Fibroblast of upper back skin (primary cell): ENCODE results near the gene DUSP2.

Source experiments
- DNase-seq: peaks from one replicate; pipeline ENCODE4 v3.0.0-alpha.2; 2013

The DUSP2 gene

DNA sequence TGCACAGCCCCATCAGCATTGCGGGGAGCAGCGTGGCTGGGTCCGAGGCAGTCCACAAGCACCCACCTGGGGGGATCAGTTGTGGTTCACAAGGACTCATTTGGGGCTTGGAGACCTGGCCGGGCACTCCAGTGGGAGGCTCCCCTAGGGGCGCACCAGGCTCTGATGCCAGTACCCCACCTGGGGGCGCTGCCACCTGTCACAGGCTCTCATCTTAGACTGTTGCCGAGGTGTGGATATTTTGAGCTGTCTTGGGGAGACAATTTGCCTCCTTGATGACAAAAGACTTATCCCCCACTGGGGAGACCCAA lies 31.9 kb downstream of the DUSP2 start:
- no peak for DNase-seq

GRCh38 chr2:96112501-96113366 lies 32.5 kb downstream of the DUSP2 start:
- no peak for DNase-seq

- no peak for DNase-seq
Measured at GRCh38 chr2:96111823-96112500, 33.3 kb downstream of the DUSP2 start.

DNA sequence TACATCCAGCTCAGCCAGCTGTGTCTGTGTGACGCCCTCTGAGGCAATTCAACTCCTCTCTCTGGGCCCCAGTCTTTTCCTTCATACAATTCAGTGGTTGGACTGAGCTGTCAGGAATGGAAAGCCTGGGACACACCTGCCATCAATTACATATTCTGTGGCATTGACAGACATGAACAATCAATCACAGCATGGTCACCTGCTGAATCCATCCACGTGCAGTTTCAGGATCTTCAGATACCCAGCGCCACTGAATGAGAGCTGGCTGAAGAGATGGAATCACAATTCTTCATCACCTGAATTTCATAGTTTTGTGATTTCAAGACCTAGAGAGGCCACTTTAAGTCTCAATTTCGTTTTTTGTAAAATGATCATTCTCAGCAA lies 34.0 kb downstream of the DUSP2 start:
- no peak for DNase-seq

DNA sequence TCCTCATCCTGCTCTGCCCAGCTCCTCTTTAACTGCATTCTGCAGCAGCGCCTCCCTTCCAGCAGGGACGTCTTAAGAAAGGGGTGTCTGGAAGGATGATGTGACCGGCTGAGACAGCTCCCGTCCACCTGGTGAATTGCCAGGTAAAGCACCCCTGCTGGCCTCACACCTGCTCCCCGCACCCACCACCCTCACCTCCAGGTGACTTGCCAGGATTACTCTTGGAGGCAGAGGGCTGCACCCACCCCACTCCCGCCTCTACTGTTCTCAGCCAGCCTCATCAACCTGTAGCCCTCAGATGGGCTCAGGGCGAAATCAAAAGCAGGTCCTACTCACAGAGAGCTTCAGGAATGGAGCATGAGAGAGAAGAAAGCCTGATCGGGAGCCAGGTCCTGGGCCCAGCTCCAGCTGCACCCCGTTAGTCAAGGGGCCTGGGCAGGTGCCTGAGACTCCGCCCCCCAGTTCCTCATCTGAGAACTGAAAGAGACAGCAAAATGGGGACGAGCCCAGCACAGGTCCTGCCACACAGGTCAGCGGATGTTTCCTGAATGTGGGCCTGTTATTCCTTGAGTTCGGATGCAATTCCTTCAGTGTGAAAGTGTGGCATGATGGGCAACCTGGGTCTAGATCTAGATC lies 34.5 kb downstream of the DUSP2 start:
- no peak for DNase-seq

GRCh38 chr2:96109931-96110511 lies 35.2 kb downstream of the DUSP2 start:
- no peak for DNase-seq

- no peak for DNase-seq
Measured at GRCh38 chr2:96109361-96109680, 35.9 kb downstream of the DUSP2 start.

- DNase-seq, result peak; percentile 42
Measured at GRCh38 chr2:96108541-96109360, 36.5 kb downstream of the DUSP2 start.

DNA sequence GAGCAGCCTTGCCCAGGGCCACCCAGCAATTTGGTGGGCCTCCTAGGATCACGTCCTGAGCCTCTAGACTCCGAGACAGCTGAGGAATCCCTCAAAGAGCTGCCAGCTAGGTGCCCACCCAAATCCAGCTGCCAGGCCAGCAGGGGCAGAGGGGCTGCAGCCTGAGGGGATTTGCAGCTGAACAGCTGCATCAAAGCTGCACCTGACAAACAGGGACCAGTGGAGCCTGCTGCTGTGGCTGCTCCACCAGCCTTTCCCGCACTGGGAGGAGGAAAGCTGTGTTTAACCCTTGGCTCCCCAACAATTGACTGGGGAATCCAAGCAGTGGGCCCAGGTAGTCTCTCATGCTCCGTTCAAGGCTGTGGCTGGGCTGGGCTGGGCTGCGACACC lies 37.1 kb downstream of the DUSP2 start:
- DNase-seq, result no peak

- no peak for DNase-seq
Measured at GRCh38 chr2:96107708-96108065, 37.6 kb downstream of the DUSP2 start.

GRCh38 chr2:96106991-96107707 lies 38.1 kb downstream of the DUSP2 start:
- no peak for DNase-seq

DNA sequence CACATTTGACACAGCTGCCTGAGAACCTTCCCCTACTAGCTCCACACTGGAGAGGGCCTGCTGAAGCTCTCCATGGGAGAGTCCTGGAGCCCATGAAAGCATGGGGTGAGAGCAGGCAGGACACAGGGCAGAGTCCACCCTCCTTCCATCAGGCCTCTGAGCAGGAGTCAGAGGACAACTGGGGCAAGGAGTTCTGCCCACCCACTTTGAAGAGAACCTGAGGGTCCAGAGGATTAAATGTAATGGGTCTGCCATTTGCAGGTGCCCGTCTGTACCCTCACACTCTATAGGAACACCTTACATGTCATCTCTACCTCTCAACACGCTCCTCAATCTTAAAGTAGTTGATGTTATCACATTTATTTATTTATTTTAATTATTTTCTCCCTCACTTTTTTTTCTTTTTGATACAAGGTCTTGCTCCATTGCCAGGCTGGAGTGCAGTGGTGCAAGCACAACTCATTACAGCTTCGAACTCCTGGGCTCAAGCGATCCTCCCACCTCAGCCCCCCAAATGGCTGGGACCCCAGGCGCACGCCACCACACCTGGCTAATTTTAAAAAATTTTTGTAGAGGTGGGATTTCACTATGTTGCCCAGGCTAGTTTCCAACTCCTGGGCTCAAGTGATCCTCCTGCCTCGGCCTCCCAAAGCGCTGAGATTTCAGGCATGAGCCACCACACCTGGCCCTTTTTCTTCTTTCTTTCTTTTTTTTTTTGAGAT lies 39.1 kb downstream of the DUSP2 start:
- DNase-seq, result no peak

- no peak for DNase-seq
Measured at GRCh38 chr2:96105152-96105915, 39.9 kb downstream of the DUSP2 start.

DNA sequence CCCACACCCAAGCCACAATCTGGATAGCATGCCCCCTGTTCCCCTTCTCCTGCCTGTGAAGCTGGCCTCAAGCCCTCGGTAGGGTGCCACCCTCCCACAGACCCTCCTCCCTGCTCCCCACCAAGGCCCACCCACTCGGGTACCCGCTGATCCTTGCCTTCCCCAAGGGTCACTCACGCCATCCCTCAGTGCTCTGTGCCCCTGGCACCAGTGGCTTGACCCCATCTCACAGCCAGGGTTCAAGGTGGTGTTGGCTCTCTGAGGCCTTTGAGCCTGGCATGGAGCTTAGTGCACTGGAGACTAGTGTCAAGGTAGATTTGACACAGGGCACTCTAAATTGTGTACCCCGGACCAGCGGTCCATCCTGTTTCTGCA lies 40.8 kb downstream of the DUSP2 start:
- no peak for DNase-seq

DNA sequence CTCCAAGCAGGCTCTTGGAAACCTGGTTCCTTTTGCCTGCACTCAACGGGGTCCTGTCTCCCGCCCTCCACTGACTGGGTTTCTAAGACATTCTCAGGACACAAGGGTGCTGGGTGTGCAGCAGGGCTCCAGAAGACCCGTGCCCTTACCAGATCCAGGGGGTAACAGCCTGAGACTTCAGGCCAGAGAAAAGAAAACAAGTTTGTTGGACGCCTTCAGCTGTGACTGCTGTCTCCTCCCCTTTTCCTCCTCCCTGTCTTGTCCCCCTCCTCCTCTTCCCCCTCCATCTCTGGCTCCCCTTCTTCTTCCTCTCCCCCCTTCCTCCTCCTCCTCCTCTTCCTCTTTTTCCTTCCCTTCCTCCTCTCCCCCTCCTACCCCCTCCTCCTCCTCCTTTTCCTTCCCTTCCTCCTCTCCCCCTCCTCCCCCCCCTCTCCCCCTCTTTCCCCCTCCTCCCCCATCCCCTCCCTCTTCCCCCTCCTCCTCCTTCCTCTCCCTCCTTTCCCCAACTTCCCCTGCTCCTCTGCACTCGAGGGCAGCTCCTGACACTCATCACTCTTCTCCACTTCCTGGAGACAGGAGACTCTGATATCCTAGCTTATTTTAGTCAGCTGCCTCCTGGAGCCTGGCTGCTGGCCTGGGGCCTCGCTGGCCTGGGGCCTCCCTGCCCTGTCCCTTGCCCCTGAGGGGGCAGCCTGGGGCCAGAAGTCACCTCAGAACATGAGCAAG lies 41.3 kb downstream of the DUSP2 start:
- peak; percentile 12 for DNase-seq

DNA sequence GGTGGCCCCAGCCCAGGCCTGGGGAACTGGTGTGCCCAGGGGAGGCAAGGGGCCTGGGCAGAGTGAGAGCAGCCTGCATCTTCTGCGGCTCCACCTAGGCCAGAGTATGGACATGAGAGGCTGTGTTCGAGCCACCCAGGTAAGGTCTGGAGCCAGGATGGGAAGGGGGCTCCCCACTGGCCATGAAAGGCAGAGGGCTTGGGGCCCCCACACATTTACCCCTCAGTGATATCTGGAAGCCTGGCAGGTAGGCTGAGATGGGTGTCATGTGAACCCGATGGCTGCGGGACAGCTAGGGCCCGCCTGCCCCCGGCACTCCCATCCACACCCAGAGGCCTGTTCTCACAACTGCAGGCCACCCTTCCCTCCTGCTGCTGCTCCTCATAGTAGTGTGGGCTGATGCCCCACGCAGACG lies 42.0 kb downstream of the DUSP2 start:
- no peak for DNase-seq

- DNase-seq, result no peak
Measured at GRCh38 chr2:96102596-96103186, 42.5 kb downstream of the DUSP2 start.

DNA sequence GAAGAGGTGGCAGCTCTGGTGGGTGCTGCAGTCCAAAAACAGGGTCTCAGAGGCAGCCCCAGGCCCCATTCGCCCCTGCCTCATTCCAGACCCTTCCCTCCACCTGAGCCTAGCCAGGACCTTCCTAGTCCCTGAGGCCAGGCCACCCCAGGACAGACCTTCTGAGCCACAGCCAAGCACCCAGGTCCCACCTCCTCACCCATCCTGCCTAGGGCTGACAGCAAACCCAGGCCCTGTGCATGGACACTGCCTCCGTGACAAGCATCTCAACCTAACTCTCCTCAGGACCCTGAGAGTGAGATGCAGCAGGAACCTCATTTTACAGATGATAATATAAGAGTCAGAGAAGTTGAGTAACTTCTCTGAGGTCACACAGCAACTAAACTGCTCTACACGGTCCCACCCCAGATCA lies 44.3 kb downstream of the DUSP2 start:
- no peak for DNase-seq

DNA sequence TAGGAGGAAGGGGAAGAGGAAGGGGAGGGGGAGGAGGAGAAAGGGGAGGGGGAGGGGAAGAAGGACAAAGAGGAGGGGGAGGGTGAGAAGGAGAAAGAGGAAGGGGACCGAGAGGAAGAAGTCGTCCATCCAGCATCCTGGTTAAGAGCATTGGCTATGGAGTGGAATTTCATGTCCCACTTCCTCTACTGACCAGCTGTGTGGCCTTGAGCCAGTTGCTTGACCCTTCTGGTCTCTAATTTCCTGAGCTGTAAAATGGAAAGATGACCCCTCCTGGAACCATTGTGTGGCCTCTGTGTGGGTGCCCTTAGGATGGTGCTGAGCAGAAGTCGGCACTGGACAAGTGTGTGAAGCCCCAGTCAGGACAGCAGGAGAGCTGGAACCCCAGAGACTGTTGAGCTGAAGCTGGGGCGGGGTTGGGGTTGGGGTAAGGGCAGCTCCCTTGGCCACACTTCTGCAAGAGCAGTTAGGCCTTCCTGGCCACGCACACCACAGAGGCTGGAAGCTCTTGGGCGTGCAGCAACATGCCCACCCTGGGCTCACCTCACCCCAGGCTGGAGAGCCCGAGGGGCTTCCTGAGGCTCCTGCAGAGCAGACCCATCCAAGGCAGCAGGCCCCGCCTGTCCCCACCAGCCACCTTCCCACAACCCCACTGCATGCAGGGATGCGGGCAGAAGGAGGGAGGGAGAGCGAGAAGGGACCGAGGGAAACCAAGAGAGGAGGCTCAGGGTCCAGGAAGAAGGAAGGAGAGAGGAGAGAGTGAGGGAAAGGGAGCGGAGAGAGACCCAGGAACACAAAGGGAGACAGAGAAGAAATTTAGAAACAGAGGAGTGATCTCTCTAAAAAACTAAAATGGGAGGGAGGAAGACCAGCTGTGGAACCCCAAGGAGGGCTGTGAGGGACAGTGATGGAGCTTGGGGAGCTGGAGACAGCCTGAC lies 45.1 kb downstream of the DUSP2 start:
- no peak for DNase-seq
